Inflammatory macrophage treated with lipopolysaccharide for 4 hours (primary cell): Measurements from ENCODE around the gene SYTL3.
"Not testable (repeated sequence)": the region's sequence is repeated elsewhere in the genome, so short reads cannot be mapped to it uniquely, and the experiment has no call there.

Experiments used
- DNase-seq: peaks from one replicate; pipeline ENCODE4 v3.0.0-alpha.2; 2020

The SYTL3 gene

GRCh38 chr6:158642097-158642601 is 7.7 kb upstream of the SYTL3 start:
- DNase-seq, result no peak

GRCh38 chr6:158643836-158644230 is 6.0 kb upstream of the SYTL3 start:
- DNase-seq, result peak; percentile 30

GRCh38 chr6:158644231-158645063 is 5.4 kb upstream of the SYTL3 start, which contains the start of gene DYNLT1:
TSS of gene DYNLT1 (minus strand) at chr6:158644743. CDS start at chr6:158644708, 35 bp downstream.
- peak; percentile 92 for DNase-seq

GRCh38 chr6:158645064-158646022 is 4.5 kb upstream of the SYTL3 start:
- no peak for DNase-seq

GRCh38 chr6:158646023-158646910 is 3.6 kb upstream of the SYTL3 start:
- no peak for DNase-seq

GRCh38 chr6:158647501-158647900 is 2.4 kb upstream of the SYTL3 start:
- no peak for DNase-seq

- DNase-seq, result peak; percentile 65
Measured at GRCh38 chr6:158648682-158649131, 1.1 kb upstream of the SYTL3 start.

GRCh38 chr6:158651981-158652737 is 2.3 kb downstream of the SYTL3 start:
- DNase-seq, result not testable (repeated sequence)

- peak; percentile 52 for DNase-seq
Measured at GRCh38 chr6:158653577-158654354, 3.9 kb downstream of the SYTL3 start.

- peak; percentile 92 for DNase-seq
Measured at GRCh38 chr6:158654498-158654897, 4.6 kb downstream of the SYTL3 start.

- peak; percentile 73 for DNase-seq
Measured at GRCh38 chr6:158654960-158655489, 5.2 kb downstream of the SYTL3 start.

- peak; percentile 21 for DNase-seq
Measured at GRCh38 chr6:158655569-158656450, 6.0 kb downstream of the SYTL3 start.

- not testable (repeated sequence) for DNase-seq
Measured at GRCh38 chr6:158656986-158657385, 7.1 kb downstream of the SYTL3 start.

- DNase-seq, result peak; percentile 37
Measured at GRCh38 chr6:158660333-158660754, 10.5 kb downstream of the SYTL3 start.

GRCh38 chr6:158661156-158661685 is 11.4 kb downstream of the SYTL3 start:
- peak; percentile 27 for DNase-seq

- no peak for DNase-seq
Measured at GRCh38 chr6:158662607-158662953, 12.7 kb downstream of the SYTL3 start.

GRCh38 chr6:158662954-158663624 is 13.2 kb downstream of the SYTL3 start:
- DNase-seq, result no peak

- DNase-seq, result no peak
Measured at GRCh38 chr6:158663625-158664165, 13.8 kb downstream of the SYTL3 start.
